ENCODE measurements around the gene TMEM145.
A peak's percentile ranks its signal among the peaks of the same experiment; 100 is the strongest.

TMEM145 gene

GRCh38 chr19:42289556-42290041, 23.5 kb upstream of the TMEM145 start:
- Histone ChIP-seq H3K27me3 (replicated peaks) (no peaks in the 10 kb centered on the region), H3K27ac (no peak overlapping the region), H3K36me3 (replicated peaks) (peaks cover 74% of the 10 kb centered on the region), H3K4me3 (ENCODE audit: low read depth, low read length) (no peak overlapping the region)
- in situ Hi-C loops (cut with HindIII; ENCODE audit: low pct_ligation_motif_present, low sequenced_read_pairs) = no loop called here
- TF ChIP-seq CTCF (IDR thresholded peaks at IDR 0.05; ENCODE audit: low read depth, low read length, missing control alignments) = no peak
- DNase-seq = no peak

- Histone ChIP-seq H3K36me3 (replicated peaks) (peaks cover 76% of the 10 kb centered on the region), H3K27ac (no peak overlapping the region), H3K27me3 (replicated peaks) (no peaks in the 10 kb centered on the region), H3K4me3 (ENCODE audit: low read depth, low read length) (no peak overlapping the region)
- TF ChIP-seq CTCF (IDR thresholded peaks at IDR 0.05; ENCODE audit: low read depth, low read length, missing control alignments) = no peak
- in situ Hi-C loops (cut with HindIII; ENCODE audit: low pct_ligation_motif_present, low sequenced_read_pairs) = no loop called here
- DNase-seq = no peak
Observed at GRCh38 chr19:42290136-42290522, 23.0 kb upstream of the TMEM145 start.

- in situ Hi-C loops (cut with HindIII; ENCODE audit: low pct_ligation_motif_present, low sequenced_read_pairs) = no loop called here
- H3K27ac ChIP-seq = no peak overlapping the region
- DNase-seq = no peak
- H3K27me3 ChIP-seq (replicated peaks) = no peaks in the 10 kb centered on the region
- TF ChIP-seq CTCF (IDR thresholded peaks at IDR 0.05; ENCODE audit: low read depth, low read length, missing control alignments) = peak; percentile 75
- peaks cover 76% of the 10 kb centered on the region for H3K36me3 ChIP-seq (replicated peaks)
- H3K4me3 ChIP-seq (ENCODE audit: low read depth, low read length) = no peak overlapping the region
Observed at GRCh38 chr19:42290523-42291434, 22.3 kb upstream of the TMEM145 start.

- peaks cover 76% of the 10 kb centered on the region for H3K36me3 ChIP-seq (replicated peaks)
- no peak overlapping the region for H3K4me3 ChIP-seq (ENCODE audit: low read depth, low read length)
- H3K27me3 ChIP-seq (replicated peaks) = no peaks in the 10 kb centered on the region
- no peak for TF ChIP-seq CTCF (IDR thresholded peaks at IDR 0.05; ENCODE audit: low read depth, low read length, missing control alignments)
- in situ Hi-C loops (cut with HindIII; ENCODE audit: low pct_ligation_motif_present, low sequenced_read_pairs) = no loop called here
- DNase-seq = no peak
- H3K27ac ChIP-seq = no peak overlapping the region
Observed at GRCh38 chr19:42291435-42291810, 21.7 kb upstream of the TMEM145 start.

- in situ Hi-C loops (cut with HindIII; ENCODE audit: low pct_ligation_motif_present, low sequenced_read_pairs) = no loop called here
- no peak overlapping the region for H3K27ac ChIP-seq
- H3K4me3 ChIP-seq (ENCODE audit: low read depth, low read length) = no peak overlapping the region
- no peak for TF ChIP-seq CTCF (IDR thresholded peaks at IDR 0.05; ENCODE audit: low read depth, low read length, missing control alignments)
- DNase-seq = no peak
- H3K36me3 ChIP-seq (replicated peaks) = peaks cover 75% of the 10 kb centered on the region
- no peaks in the 10 kb centered on the region for H3K27me3 ChIP-seq (replicated peaks)
Observed at GRCh38 chr19:42292042-42292960, 20.8 kb upstream of the TMEM145 start.
